Glomerular visceral epithelial cell (primary cell): ENCODE data around the gene TPTE2.
"Not testable (repeated sequence)": the region's sequence is repeated elsewhere in the genome, so short reads cannot be mapped to it uniquely, and the experiment has no call there.

Source experiments
- DNase-seq: peaks from one replicate; pipeline ENCODE4 v3.0.0-alpha.2; 2016; ENCODE audit errors: extremely low spot score

TPTE2 gene

GRCh38 chr13:19561127-19561582 is at the start of gene TPTE2:
Gene TPTE2 (minus strand): TSS chr13:19561532. CDS start chr13:19503234, 58,298 bp downstream.
- DNase-seq: not testable (repeated sequence)

DNA sequence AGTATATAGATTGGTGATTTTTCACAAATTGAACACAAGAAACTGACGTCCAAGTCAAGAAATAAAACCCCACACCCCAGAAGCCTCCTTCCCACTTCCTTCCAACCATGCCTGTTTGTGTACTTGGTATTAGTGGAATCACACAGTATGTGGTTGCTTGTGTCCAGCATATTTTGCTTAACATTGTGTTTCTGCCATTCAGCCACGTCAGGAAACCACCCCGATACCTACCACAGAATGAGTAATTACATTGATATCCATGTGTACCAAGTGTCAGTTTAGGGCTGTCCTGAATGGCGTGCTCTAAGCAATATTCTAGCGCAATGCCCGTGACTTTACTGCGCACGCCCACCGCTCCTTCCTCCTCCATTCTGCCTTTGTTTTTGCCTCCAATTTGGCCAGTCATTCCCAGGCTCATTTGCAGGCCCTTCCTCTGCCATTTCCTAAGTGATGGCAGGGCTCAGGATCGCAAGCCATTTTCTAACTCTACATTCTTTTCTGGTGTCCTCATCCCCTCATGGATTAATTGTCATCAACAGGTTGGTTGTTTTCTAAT is 46.3 kb upstream of the TPTE2 start:
- no peak for DNase-seq

DNA sequence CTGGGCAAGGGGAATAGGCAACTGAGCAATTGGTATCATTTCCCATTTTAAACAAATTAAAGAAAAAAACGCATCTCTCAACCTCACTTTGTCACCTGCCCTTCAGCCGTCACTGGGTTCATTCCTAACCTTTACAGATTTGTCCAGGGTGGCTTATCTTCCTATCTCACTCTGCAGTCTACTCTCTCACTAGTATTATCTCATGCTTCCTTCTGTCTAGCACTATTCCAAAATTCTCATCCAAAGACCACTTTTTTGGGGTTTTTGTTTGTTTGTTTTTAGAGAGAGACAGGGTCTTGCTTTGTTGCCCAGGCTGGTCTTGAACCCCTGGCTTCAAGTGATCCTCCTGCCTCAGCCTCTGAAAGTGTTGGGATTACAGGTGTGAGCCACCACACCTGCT is 45.4 kb upstream of the TPTE2 start:
- no peak for DNase-seq

GRCh38 chr13:19606152-19606551 is 44.8 kb upstream of the TPTE2 start:
- DNase-seq: no peak

DNA sequence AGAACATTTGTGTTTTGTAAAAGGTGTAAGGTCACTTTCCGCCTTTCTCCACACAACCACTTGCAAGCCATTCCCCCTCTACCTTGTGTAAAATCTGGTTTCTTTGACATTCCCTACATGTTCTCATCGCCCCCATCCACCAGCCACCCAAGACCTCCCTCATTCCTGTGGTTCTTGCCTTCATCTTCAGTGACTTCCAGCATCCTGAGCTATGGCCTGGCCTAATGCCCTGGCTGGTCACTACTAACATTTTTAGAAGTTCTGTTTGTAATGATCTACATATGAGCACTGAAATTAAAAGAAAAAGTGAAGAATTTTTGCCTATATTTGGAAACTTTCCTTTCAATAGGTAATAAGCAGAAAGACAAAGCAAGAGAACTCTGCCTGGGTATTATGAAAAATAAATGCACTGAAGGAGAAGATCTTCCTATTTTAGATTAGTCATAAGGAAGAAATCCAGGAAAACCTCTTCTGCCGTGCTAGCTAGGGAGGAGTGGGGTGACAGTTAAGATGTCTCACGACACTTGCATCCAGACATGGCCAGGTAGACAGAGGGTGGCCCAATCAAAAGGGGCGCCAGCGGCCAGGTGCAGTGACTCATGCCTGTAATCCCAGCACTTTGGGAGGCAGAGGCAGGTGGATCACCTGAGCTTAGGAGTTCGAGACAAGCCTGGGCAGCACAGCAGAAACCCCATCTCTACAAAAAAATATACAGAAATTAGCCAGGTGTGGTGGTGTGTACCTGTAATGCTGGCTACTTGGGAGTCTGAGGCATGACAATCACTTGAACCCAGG is 44.0 kb upstream of the TPTE2 start:
- peak; percentile 56 for DNase-seq

DNA sequence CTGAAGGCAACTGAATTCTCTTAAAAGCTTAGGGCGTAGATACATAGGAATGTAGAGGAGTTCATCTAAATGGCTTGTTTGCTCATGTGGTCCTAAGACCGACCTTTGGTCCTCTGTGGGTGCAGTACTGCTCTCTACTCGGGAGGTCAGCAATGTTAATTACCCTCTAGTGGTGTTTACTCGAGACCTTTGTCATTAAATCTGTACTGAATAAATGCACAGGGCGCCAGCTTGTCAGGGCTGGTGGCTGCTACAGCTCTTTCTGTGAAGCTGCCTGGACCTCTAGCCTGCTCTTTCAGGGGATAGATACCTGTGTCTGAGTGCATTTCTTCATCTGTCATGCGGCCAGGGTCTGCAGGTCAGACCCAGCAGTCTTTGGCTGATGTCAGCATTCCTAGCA is 43.0 kb upstream of the TPTE2 start:
- DNase-seq: no peak

- peak; percentile 69 for DNase-seq
These were observed 40.7 kb upstream of the TPTE2 start for GRCh38 chr13:19601749-19602725.

- DNase-seq: peak; percentile 54
These were observed 36.2 kb upstream of the TPTE2 start for GRCh38 chr13:19597523-19597922.

GRCh38 chr13:19596960-19597361 is 35.6 kb upstream of the TPTE2 start:
- peak; percentile 45 for DNase-seq

GRCh38 chr13:19596086-19596485 is 34.8 kb upstream of the TPTE2 start:
- no peak for DNase-seq

DNA sequence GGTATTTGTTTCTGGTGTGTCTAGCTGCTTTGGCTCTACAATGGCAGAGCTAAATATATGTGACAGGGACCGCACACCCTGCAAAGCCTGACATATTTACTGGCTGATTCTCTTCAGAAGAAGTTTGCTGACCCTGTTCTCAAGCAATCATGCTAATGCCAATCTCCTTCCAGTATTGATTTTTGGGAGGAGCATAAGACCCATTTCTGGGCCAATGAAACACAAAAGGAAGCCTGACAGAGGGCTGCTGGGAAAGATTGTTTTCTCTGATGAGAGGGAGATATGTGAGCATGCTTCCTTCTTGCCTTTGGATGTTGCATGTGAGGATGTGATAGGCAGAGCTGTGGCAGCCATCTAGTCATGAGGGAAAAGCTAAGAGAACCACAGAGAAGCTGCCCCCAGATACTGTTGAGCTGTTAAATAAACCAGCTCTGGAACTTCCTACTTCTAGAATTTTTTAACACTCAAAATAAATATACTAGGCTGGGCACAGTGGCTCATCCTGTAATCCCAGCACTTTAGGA is 31.4 kb upstream of the TPTE2 start:
- no peak for DNase-seq

- DNase-seq: no peak
These were observed 30.5 kb upstream of the TPTE2 start for GRCh38 chr13:19591864-19592263.

DNA sequence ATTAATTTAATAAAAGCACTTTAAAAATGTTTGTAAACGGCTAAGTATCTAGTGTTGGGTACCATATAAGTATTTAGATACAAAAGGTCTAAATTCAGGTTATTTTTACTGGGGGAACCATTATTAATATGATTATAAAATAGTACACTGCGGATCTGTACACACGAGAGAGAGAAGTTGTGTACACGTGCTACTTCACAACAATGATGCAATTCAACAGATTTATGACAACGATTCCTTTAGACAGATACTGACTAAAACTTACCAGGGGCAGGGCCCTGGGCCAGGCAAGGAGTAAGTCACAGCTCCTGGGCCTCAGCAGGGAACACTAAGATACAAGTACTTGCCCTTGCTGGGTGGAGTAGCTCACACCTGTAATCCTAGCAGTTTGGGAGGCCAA is 29.1 kb upstream of the TPTE2 start:
- no peak for DNase-seq

- no peak for DNase-seq
These were observed 28.0 kb upstream of the TPTE2 start for GRCh38 chr13:19589312-19589711.

- DNase-seq: peak; percentile 65
These were observed 26.4 kb upstream of the TPTE2 start for GRCh38 chr13:19587635-19588300.

DNA sequence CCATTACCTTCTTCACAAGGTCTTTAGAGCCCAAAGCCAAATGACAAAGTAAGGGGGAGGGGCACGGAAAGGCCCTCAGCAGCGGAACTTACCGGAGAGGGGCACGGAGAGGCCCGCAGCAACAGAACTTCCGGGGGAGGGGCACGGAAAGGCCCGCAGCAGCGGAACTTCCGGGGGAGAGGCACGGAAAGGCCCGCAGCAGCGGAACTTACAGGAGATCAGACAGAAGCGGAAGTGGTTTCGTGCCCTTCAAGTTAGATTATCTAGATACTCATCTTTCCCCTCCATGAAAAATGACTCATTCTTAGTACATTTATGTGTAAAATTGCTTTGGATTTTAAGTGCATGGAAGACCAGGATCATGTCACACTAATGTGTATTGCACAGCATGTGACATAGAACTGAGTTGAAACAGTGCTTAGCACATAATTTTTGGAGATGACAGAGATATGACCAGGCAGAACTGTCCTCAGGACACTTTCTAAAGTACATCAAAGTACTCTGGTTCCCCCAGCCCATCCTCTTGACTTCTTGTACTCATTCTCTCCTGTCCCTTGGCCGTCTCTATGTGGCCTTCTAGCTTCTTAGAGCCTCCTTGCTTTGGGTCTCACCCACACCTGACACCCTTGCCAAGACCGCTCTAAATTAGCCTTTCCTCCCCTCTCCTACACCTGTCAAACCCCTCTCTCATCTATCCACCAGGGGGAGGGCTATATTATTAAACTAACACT is 25.7 kb upstream of the TPTE2 start:
- DNase-seq: peak; percentile 82

GRCh38 chr13:19581675-19582074 is 20.3 kb upstream of the TPTE2 start:
- DNase-seq: no peak

GRCh38 chr13:19575230-19575629 is 13.9 kb upstream of the TPTE2 start:
- no peak for DNase-seq

DNA sequence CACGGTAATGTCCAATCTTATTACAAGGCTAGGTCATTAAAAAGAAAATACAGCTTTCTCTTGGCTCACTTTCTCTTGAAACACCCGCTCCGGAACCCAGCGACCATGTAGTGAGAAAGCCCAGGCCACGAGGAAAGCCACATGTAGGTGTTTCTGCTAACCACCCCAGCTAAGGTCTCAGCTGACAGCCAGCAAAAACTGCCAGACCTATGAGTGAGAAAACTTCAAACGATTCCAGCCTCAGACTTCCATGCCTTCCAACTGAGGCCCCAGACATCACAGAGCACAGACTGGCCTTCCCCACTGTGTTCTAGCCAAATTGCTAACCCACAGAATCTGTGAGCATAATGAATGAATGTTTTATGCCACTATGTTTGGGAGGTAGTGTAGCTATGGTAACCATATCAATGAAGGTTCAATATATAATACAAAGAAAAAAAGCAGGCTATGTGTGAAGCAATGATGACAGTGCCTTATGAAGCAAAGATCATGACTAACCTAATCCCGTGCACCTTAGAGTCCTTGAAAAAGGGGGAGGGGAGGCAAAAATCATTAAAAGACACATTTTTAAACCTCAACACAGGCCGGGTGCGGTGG is 11.9 kb upstream of the TPTE2 start:
- DNase-seq: no peak

GRCh38 chr13:19572280-19572679 is 10.9 kb upstream of the TPTE2 start:
- DNase-seq: no peak
